DMS153 (cell line): Measurements from ENCODE around the gene CRP.
"Not testable (repeated sequence)": the region's sequence is repeated elsewhere in the genome, so short reads cannot be mapped to it uniquely, and the experiment has no call there.

Experiments
- DNase-seq: peaks from one replicate; lab custom pipeline; 2025; lab: John Stamatoyannopoulos, UW

CRP gene

GRCh38 chr1:159699653-159700052 lies 14.7 kb downstream of the CRP start:
- DNase-seq, result no peak

GRCh38 chr1:159699246-159699645 lies 15.1 kb downstream of the CRP start:
- DNase-seq, result no peak

- no peak for DNase-seq
Observed at GRCh38 chr1:159687511-159687910, 26.9 kb downstream of the CRP start.

- DNase-seq, result no peak
Observed at GRCh38 chr1:159686599-159687299, 27.6 kb downstream of the CRP start.

- no peak for DNase-seq
Observed at GRCh38 chr1:159678939-159679338, 35.5 kb downstream of the CRP start.

GRCh38 chr1:159675046-159675445 lies 39.3 kb downstream of the CRP start:
- DNase-seq, result no peak

GRCh38 chr1:159672390-159672789 lies 42.0 kb downstream of the CRP start:
- not testable (repeated sequence) for DNase-seq

GRCh38 chr1:159669338-159669737 lies 45.1 kb downstream of the CRP start:
- DNase-seq, result no peak

- no peak for DNase-seq
Observed at GRCh38 chr1:159668739-159669138, 45.6 kb downstream of the CRP start.

GRCh38 chr1:159664247-159664646 lies 50.1 kb downstream of the CRP start:
- no peak for DNase-seq

GRCh38 chr1:159663552-159663951 lies 50.8 kb downstream of the CRP start:
- no peak for DNase-seq
